GM20431 (cell line): Measurements from ENCODE around the gene NNMT.

Source experiments
- in situ Hi-C: fragments of 300-500 bp; cut with MseI, MboI; formaldehyde crosslinking; loops from one replicate; pipeline ENCODE4 v1.15.0; 2020; ENCODE audit warnings: low sequenced_read_pairs; ENCODE audit not compliant: unreplicated experiment

Gene NNMT

DNA sequence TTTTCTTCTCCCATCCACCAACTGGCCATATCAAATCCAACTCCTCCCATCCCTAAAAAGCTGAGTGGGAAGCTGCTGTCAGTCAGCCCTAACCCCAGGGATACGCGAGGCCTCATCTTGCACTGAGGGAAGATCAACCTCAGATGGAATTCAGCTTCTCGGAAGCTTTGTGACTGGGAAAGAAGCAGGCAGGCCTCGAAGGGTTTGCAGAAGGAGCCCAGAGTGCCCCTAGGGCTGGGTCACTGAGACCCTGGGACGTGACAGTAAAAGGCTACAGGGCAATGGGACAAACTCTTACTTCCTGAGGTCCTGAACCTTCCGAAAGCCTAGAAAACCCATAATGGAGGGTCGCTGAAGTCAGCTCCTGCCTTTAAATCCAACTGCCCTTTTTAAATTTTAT is 34.4 kb upstream of the NNMT start:
- in situ Hi-C loops = loop anchor here (25.0 kb wide), 1 partner anchor 274 kb away; the partner anchor contains the start of gene HTR3A

- in situ Hi-C loops = loop anchor here (25.0 kb wide), 1 partner anchor 276 kb away; the partner anchor contains the start of gene HTR3A
These were observed 33.3 kb upstream of the NNMT start for GRCh38 chr11:114262681-114263512.

- in situ Hi-C loops = loop anchor here (25.0 kb wide), 1 partner anchor 276 kb away; the partner anchor contains the start of gene HTR3A
These were observed 32.6 kb upstream of the NNMT start for GRCh38 chr11:114263513-114264170.

- in situ Hi-C loops = loop anchor here (25.0 kb wide), 1 partner anchor 277 kb away; the partner anchor contains the start of gene HTR3A
These were observed 31.8 kb upstream of the NNMT start for GRCh38 chr11:114264381-114264780.

- in situ Hi-C loops = loop anchor here (25.0 kb wide), 1 partner anchor 278 kb away; the partner anchor contains the start of gene HTR3A
These were observed 30.9 kb upstream of the NNMT start for GRCh38 chr11:114265122-114265878.

DNA sequence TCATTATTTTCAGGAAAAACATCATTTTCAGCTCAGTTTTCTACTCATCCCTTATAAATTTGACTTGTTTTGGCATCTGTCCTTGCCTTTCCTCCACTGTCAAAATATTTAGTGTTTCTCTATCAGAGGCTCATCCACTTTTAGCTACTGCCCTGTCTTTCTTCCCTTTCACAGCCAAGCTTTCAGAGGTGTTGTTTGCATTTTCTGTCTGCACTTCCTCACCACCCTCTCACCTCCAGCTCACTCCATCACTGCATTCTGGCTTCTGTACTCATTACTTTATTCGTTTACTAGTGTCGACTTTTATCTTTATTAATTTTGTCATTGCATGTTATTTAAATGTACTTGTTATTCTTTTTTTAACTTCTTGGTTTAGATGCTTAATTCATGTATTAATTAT is 26.7 kb upstream of the NNMT start:
- in situ Hi-C loops = loop anchor here (25.0 kb wide), 1 partner anchor 282 kb away; the partner anchor contains the start of gene HTR3A

DNA sequence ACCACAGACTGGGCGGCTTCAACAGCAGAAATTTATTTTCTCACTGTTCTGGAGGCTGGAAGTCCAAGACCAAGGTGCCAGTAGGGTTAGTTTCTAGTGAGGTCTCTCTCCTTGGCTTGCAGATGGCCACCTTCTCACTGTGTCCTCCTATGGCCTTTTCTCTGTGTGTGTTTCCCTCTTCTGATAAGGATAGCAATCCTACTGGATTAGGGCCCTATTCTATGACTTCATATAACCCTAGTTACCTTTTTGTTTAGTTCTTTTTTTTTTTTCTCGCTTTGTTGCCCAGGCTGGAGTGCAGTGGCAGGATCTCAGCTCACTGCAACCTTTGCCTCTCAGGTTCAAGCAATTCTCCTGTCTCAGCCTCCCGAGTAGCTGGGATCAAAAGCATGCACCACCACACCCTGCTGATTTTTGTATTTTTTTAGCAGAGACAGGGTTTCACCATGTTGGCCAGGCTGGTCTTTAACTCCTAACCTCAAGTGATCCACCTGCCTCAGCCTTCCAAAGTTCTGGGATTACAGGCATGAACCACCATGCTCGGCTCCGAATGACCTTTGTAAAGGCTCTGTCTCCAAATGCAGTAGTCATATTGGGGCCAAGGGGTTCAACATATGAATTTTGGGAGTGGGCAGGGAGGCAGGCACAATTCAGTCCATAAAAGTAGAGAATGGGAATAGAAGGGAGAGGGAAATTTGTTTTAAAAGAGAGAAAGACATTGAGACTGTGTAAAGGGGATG is 25.5 kb upstream of the NNMT start:
- in situ Hi-C loops = loop anchor here (25.0 kb wide), 1 partner anchor 283 kb away; the partner anchor contains the start of gene HTR3A

- in situ Hi-C loops = loop anchor here (25.0 kb wide), 1 partner anchor 284 kb away; the partner anchor contains the start of gene HTR3A
These were observed 24.9 kb upstream of the NNMT start for GRCh38 chr11:114271316-114271715.

DNA sequence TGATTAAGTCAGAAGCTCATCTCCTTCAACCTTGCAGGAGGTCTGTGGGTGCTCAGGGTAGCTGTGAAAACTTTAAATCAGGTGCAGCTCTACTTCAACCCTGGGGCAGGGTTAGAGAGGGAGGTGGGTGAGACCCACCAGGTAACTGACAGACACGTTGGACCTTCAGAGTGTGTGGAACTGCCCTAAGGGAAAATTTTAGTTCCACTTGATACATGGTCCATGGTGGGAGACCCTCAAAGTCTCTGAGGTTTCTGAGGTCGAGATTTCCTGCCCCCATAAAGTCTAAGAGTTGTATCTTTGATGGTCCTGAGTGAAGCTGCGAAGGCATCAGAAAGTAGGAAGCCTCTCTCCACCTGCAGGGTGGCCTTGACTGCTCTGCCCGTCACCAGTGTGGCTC is 23.9 kb upstream of the NNMT start:
- in situ Hi-C loops = loop anchor here (25.0 kb wide), 1 partner anchor 285 kb away; the partner anchor contains the start of gene HTR3A

DNA sequence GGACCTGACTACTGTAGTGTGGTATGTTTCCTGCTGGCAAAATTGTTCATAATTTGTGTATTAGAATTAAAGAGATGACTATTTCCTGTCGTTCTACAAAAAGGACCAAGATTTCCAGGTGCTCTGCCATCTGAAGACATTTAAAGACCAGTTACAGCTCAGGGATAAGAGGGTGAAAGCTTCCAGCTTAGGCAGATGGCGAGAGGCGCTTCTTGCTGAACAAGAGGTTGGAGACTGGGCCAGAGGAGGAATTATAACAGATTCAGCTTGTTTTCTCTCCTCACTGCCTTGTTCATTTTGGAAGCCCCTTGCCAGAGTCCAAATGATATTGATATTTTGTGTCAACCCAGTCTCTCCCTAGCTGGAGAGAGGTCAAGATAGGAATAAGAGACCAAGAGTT is 23.1 kb upstream of the NNMT start:
- in situ Hi-C loops = loop anchor here (25.0 kb wide), 1 partner anchor 286 kb away; the partner anchor contains the start of gene HTR3A

GRCh38 chr11:114273890-114274635 is 22.1 kb upstream of the NNMT start:
- in situ Hi-C loops = loop anchor here (25.0 kb wide), 1 partner anchor 287 kb away; the partner anchor contains the start of gene HTR3A

GRCh38 chr11:114274637-114275036 is 21.6 kb upstream of the NNMT start:
- in situ Hi-C loops = loop anchor here (25.0 kb wide), 1 partner anchor 287 kb away; the partner anchor contains the start of gene HTR3A

DNA sequence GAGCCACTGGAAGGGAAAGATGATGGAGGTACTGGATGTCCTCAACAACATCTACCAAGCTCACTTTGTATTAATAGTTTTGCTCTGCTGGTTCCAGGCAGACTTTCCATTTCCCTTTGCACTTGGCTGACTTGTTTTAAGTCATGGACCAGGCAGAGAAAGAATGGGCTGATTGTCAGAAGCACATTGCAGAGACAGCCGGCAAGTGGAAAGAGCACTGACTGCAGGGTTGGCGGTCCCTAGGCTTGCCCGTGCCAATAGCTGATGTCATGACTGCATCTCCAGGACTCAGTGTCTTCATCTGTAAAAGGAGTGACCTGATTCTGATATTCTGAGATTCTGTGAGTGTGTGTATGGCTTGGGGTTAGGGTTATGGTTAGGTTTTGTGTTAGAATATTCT is 20.9 kb upstream of the NNMT start:
- in situ Hi-C loops = no loop called here

DNA sequence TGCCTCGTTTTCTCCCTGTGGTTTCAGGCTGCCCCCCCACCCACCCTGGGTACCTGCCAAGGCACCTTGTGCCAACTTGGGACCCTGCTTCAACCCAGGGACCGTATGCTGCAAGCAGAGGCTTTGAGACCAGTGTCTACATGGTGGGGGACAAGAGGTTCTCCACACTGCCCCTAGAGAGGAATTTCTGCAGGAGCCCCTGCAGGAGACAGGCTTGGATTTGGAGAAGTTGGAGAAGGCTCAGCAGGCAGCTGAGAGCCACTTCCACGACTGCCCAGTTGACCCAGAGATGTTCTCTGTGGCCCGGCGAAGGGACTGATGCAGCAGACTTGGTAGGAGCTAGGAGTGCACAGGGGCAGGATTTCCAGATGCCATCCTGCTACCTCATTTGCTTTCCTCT is 20.1 kb upstream of the NNMT start:
- in situ Hi-C loops = no loop called here

DNA sequence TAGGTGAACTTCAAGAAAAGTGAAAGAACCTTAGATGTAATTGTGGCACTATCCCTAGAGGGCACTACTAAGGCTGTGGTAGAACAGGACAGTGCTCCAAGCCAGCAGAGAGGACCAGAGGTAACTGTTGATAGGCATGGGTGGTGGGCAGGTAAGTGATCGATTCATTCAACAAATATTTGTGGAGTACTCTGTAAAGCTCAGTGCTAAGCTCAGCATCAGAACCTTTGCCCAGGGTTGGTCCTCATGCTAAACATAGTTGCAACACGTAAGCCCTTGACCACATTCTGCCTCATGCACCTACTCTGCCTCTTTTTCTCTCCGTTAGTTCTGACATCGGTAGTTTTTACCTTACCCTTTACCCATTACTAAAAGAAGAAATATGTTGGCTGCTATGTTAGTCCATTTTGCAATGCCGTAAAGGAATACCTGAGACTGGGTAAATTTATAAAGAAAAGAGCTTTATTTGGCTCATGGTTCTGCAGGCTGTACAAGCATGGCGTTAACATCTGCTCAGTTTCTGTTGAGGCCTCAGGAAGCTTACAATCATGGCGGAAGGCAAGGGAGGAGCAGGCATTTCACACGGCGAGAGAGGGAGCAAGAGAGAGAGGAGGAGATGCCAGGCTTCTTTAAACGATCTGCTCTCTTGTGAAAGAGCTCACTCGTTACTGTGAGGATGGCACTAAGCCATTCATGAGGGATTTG is 18.4 kb upstream of the NNMT start:
- in situ Hi-C loops = no loop called here

DNA sequence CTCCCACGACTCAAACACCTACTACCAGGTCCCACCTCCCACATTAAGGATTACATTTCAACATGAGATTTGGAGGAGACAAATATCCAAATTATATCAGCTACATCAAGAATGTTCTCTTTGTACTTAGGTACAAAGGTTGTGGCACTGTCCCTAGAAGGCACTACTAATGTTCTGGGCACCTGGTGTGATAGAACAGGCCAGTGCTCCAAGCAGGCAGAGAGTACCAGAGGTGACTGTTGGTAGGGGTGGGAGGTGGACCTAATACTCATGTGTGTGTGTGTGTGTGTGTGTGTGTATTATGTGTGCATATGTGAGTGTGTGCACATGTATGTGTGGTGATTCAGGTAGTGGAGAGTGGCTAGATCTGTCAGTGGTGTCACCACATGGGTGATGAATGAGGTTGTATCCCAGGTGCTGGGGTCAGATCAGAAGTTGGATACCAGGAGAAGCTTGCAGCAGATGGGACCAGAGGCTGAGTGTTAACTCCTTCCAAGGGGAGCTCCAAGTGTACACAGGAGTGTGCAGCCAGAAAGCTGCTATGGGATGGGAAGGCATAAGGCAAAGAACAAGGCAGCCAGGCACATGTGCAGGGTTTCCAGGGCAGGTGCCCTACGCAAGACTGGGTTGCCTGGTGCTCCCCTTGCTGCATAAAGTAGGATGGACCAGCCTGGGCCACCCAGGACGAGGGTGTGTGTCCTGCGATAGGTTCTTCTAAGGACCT is 17.7 kb upstream of the NNMT start:
- in situ Hi-C loops = no loop called here

GRCh38 chr11:114279792-114280546 is 16.2 kb upstream of the NNMT start:
- in situ Hi-C loops = no loop called here
